GM19240 (cell line): ENCODE results near the gene LSG1.
"Not testable (repeated sequence)": the region's sequence is repeated elsewhere in the genome, so short reads cannot be mapped to it uniquely, and the experiment has no call there.

Experiments used
- DNase-seq: peaks from one replicate; pipeline ENCODE4 v3.0.0; 2011; ENCODE audit warnings: low spot score; ENCODE audit not compliant: insufficient read length

LSG1 gene

GRCh38 chr3:194619741-194620140, 52.2 kb downstream of the LSG1 start:
- no peak for DNase-seq

- DNase-seq, result no peak
Measured at GRCh38 chr3:194618858-194619608, 53.0 kb downstream of the LSG1 start.

- no peak for DNase-seq
Measured at GRCh38 chr3:194617827-194618226, 54.2 kb downstream of the LSG1 start.

GRCh38 chr3:194617143-194617671, 54.8 kb downstream of the LSG1 start:
- no peak for DNase-seq

- no peak for DNase-seq
Measured at GRCh38 chr3:194615226-194615625, 56.8 kb downstream of the LSG1 start.

GRCh38 chr3:194612221-194612620, 59.8 kb downstream of the LSG1 start:
- DNase-seq, result no peak

- DNase-seq, result no peak
Measured at GRCh38 chr3:194610689-194611088, 61.3 kb downstream of the LSG1 start.

GRCh38 chr3:194609601-194610000, 62.4 kb downstream of the LSG1 start:
- no peak for DNase-seq

- DNase-seq, result no peak
Measured at GRCh38 chr3:194608981-194609380, 63.0 kb downstream of the LSG1 start.

- DNase-seq, result no peak
Measured at GRCh38 chr3:194607592-194608389, 64.2 kb downstream of the LSG1 start.

- DNase-seq, result no peak
Measured at GRCh38 chr3:194606941-194607340, 65.0 kb downstream of the LSG1 start.

- DNase-seq, result no peak
Measured at GRCh38 chr3:194606163-194606562, 65.8 kb downstream of the LSG1 start.

- not testable (repeated sequence) for DNase-seq
Measured at GRCh38 chr3:194605314-194605713, 66.7 kb downstream of the LSG1 start.

GRCh38 chr3:194604837-194605236, 67.2 kb downstream of the LSG1 start:
- no peak for DNase-seq

- DNase-seq, result no peak
Measured at GRCh38 chr3:194604126-194604525, 67.9 kb downstream of the LSG1 start.

GRCh38 chr3:194602669-194603171, 69.3 kb downstream of the LSG1 start:
- no peak for DNase-seq

- no peak for DNase-seq
Measured at GRCh38 chr3:194598771-194599557, 73.0 kb downstream of the LSG1 start.

GRCh38 chr3:194596906-194597305, 75.1 kb downstream of the LSG1 start:
- no peak for DNase-seq

GRCh38 chr3:194592798-194593752, 78.9 kb downstream of the LSG1 start:
- DNase-seq, result no peak
